Neural crest cell (in vitro differentiated cells): ENCODE data around the gene ATRNL1. TPM values are rescaled to one million over a fixed set of nuclear protein-coding genes. Genes with fewer than 3 reads are reported as not detected.

Source experiments
- DNase-seq: peaks from one replicate; pipeline ENCODE4 v3.0.0; 2021; ENCODE audit warnings: low read depth, mixed read lengths, low spot score
- H3K27ac Mint-ChIP-seq: one replicate; pipeline ENCODE4 v1.8.0; 2021; ENCODE audit warnings: mild to moderate bottlenecking, mixed read lengths; ENCODE audit not compliant: unreplicated experiment
- H3K27me3 Mint-ChIP-seq: 2 replicates; pipeline ENCODE4 v1.8.0; 2021; ENCODE audit warnings: low read depth, mild to moderate bottlenecking, mixed read lengths
- H3K36me3 Mint-ChIP-seq: 2 replicates; pipeline ENCODE4 v1.8.0; 2021; ENCODE audit warnings: low read depth, mild to moderate bottlenecking, mixed read lengths
- H3K4me1 Mint-ChIP-seq: 2 replicates; pipeline ENCODE4 v1.8.0; 2021; ENCODE audit warnings: mixed read lengths
- H3K4me3 Mint-ChIP-seq: one replicate; pipeline ENCODE4 v1.8.0; 2021; ENCODE audit warnings: mild to moderate bottlenecking, mixed read lengths
- H3K9me3 Mint-ChIP-seq: 2 replicates; pipeline ENCODE4 v1.8.0; 2021; ENCODE audit warnings: mixed read lengths
- CTCF ChIP-seq: fragments of 200-600 bp; sonication (generic); conservative IDR thresholded peaks from 2 replicates; pipeline ENCODE4 v1.5.0; 2021; ENCODE audit warnings: antibody characterized with exemption, mild to moderate bottlenecking
- total RNA-seq: library from RNA; stranded (reverse); gene quantifications from 2 replicates; pipeline ENCODE4 v1.2.1, GENCODE V29; 2021

ATRNL1 gene
- total RNA-seq, 1 donor from 2014 or later, result 46.9 TPM

- Mint-ChIP-seq H3K4me3 (no peak overlapping the region), H3K4me1 (no peaks in the 10 kb centered on the region), H3K9me3 (no peaks in the 10 kb centered on the region), H3K27me3 (no peaks in the 10 kb centered on the region), H3K36me3 (no peaks in the 10 kb centered on the region), H3K27ac (no peak overlapping the region)
- DNase-seq, result no peak
- no peak for TF ChIP-seq CTCF
Observed at GRCh38 chr10:115566867-115567266, 473.7 kb downstream of the ATRNL1 start.

GRCh38 chr10:115572740-115573455 lies 479.7 kb downstream of the ATRNL1 start:
- peak; percentile 51 for TF ChIP-seq CTCF
- H3K27ac Mint-ChIP-seq, result no peak overlapping the region
- no peaks in the 10 kb centered on the region for H3K27me3 Mint-ChIP-seq
- no peak for DNase-seq
- H3K9me3 Mint-ChIP-seq, result peaks cover 3% of the 10 kb centered on the region
- H3K4me1 Mint-ChIP-seq, result no peaks in the 10 kb centered on the region
- H3K36me3 Mint-ChIP-seq, result no peaks in the 10 kb centered on the region
- H3K4me3 Mint-ChIP-seq, result no peak overlapping the region

- TF ChIP-seq CTCF, result peak; percentile 21
- H3K4me1 Mint-ChIP-seq, result no peaks in the 10 kb centered on the region
- H3K4me3 Mint-ChIP-seq, result no peak overlapping the region
- H3K27me3 Mint-ChIP-seq, result no peaks in the 10 kb centered on the region
- H3K27ac Mint-ChIP-seq, result no peak overlapping the region
- H3K9me3 Mint-ChIP-seq, result peaks cover 10% of the 10 kb centered on the region
- no peak for DNase-seq
- H3K36me3 Mint-ChIP-seq, result peaks cover 7% of the 10 kb centered on the region
Observed at GRCh38 chr10:115580239-115580638, 487.1 kb downstream of the ATRNL1 start.

- no peak overlapping the region for H3K27ac Mint-ChIP-seq
- peaks cover 15% of the 10 kb centered on the region for H3K9me3 Mint-ChIP-seq
- no peaks in the 10 kb centered on the region for H3K4me1 Mint-ChIP-seq
- no peak for DNase-seq
- peaks cover 17% of the 10 kb centered on the region for H3K36me3 Mint-ChIP-seq
- no peak overlapping the region for H3K4me3 Mint-ChIP-seq
- TF ChIP-seq CTCF, result no peak
- H3K27me3 Mint-ChIP-seq, result no peaks in the 10 kb centered on the region
Observed at GRCh38 chr10:115593060-115593459, 499.9 kb downstream of the ATRNL1 start.

GRCh38 chr10:115604627-115605026 lies 511.5 kb downstream of the ATRNL1 start:
- Mint-ChIP-seq H3K27ac (no peak overlapping the region), H3K4me3 (no peak overlapping the region), H3K4me1 (peaks cover 6% of the 10 kb centered on the region), H3K36me3 (no peaks in the 10 kb centered on the region), H3K27me3 (no peaks in the 10 kb centered on the region), H3K9me3 (no peaks in the 10 kb centered on the region)
- no peak for TF ChIP-seq CTCF
- no peak for DNase-seq
